ENCODE data around the gene MYLK2.
"Not testable (repeated sequence)": the region's sequence is repeated elsewhere in the genome, so short reads cannot be mapped to it uniquely, and the experiment has no call there.

The MYLK2 gene

GRCh38 chr20:31827059-31827458 is 7.9 kb downstream of the MYLK2 start:
- Histone ChIP-seq H3K27me3 (ENCODE audit: control insufficient read depth in 1 of 2, insufficient read depth in 2 of 2, low read length in 2 of 2) (peaks cover 0 to 7% of the 10 kb centered on the region in 2 donors), H3K4me3 (ENCODE audit: low read length in 2 of 2) (no peak overlapping the region), H3K4me1 (ENCODE audit: control insufficient read depth, insufficient read depth, low read length) (peaks cover 10% of the 10 kb centered on the region)

GRCh38 chr20:31828016-31828415 is 8.9 kb downstream of the MYLK2 start:
- not testable (repeated sequence) for H3K36me3 ChIP-seq (ENCODE audit: control insufficient read depth in 2 of 2, insufficient read depth in 2 of 2, low read length in 2 of 2); H3K27me3 ChIP-seq (ENCODE audit: control insufficient read depth in 1 of 2, insufficient read depth in 2 of 2, low read length in 2 of 2); H3K27ac ChIP-seq (ENCODE audit: low read length); H3K9me3 ChIP-seq (ENCODE audit: control insufficient read depth in 2 of 2, low read length in 2 of 2); H3K9ac ChIP-seq (ENCODE audit: low read length in 2 of 2); H3K4me1 ChIP-seq (ENCODE audit: control insufficient read depth, insufficient read depth, low read length); H3K4me3 ChIP-seq (ENCODE audit: low read length in 2 of 2)

More at GRCh38 chr20:31827059-31827458, 7.9 kb downstream of the MYLK2 start:
- H3K36me3 ChIP-seq (ENCODE audit: control insufficient read depth in 2 of 2, insufficient read depth in 2 of 2, low read length in 2 of 2): no peaks in the 10 kb centered on the region
- no peaks in the 10 kb centered on the region for H3K9me3 ChIP-seq (ENCODE audit: control insufficient read depth in 2 of 2, low read length in 2 of 2)
- H3K27ac ChIP-seq (ENCODE audit: low read length): no peak overlapping the region
- no peak overlapping the region for H3K9ac ChIP-seq (ENCODE audit: low read length in 2 of 2)

GRCh38 chr20:31829731-31830130 is 10.6 kb downstream of the MYLK2 start:
- H3K4me3 ChIP-seq (ENCODE audit: low read length in 2 of 2): no peak overlapping the region
- H3K27me3 ChIP-seq (ENCODE audit: control insufficient read depth in 1 of 2, insufficient read depth in 2 of 2, low read length in 2 of 2): peaks cover 0 to 4% of the 10 kb centered on the region in 2 donors
- H3K36me3 ChIP-seq (ENCODE audit: control insufficient read depth in 2 of 2, insufficient read depth in 2 of 2, low read length in 2 of 2): no peaks in the 10 kb centered on the region
- peaks cover 5% of the 10 kb centered on the region for H3K4me1 ChIP-seq (ENCODE audit: control insufficient read depth, insufficient read depth, low read length)
- no peaks in the 10 kb centered on the region for H3K9me3 ChIP-seq (ENCODE audit: control insufficient read depth in 2 of 2, low read length in 2 of 2)
- no peak overlapping the region for H3K27ac ChIP-seq (ENCODE audit: low read length)
- no peak overlapping the region for H3K9ac ChIP-seq (ENCODE audit: low read length in 2 of 2)

GRCh38 chr20:31830406-31830981 is 11.3 kb downstream of the MYLK2 start:
- no peaks in the 10 kb centered on the region for H3K9me3 ChIP-seq (ENCODE audit: control insufficient read depth in 2 of 2, low read length in 2 of 2)
- H3K27me3 ChIP-seq (ENCODE audit: control insufficient read depth in 1 of 2, insufficient read depth in 2 of 2, low read length in 2 of 2): peaks cover 0 to 3% of the 10 kb centered on the region in 2 donors
- no peak overlapping the region for H3K9ac ChIP-seq (ENCODE audit: low read length in 2 of 2)
- H3K4me1 ChIP-seq (ENCODE audit: control insufficient read depth, insufficient read depth, low read length): peaks cover 5% of the 10 kb centered on the region
- no peak overlapping the region for H3K27ac ChIP-seq (ENCODE audit: low read length)
- H3K4me3 ChIP-seq (ENCODE audit: low read length in 2 of 2): no peak overlapping the region
- no peaks in the 10 kb centered on the region for H3K36me3 ChIP-seq (ENCODE audit: control insufficient read depth in 2 of 2, insufficient read depth in 2 of 2, low read length in 2 of 2)

GRCh38 chr20:31831211-31831610 is 12.1 kb downstream of the MYLK2 start:
- H3K27me3 ChIP-seq (ENCODE audit: control insufficient read depth in 1 of 2, insufficient read depth in 2 of 2, low read length in 2 of 2): no peaks in the 10 kb centered on the region
- no peaks in the 10 kb centered on the region for H3K9me3 ChIP-seq (ENCODE audit: control insufficient read depth in 2 of 2, low read length in 2 of 2)
- H3K4me3 ChIP-seq (ENCODE audit: low read length in 2 of 2): no peak overlapping the region
- H3K36me3 ChIP-seq (ENCODE audit: control insufficient read depth in 2 of 2, insufficient read depth in 2 of 2, low read length in 2 of 2): no peaks in the 10 kb centered on the region
- no peak overlapping the region for H3K27ac ChIP-seq (ENCODE audit: low read length)
- H3K9ac ChIP-seq (ENCODE audit: low read length in 2 of 2): no peak overlapping the region
- H3K4me1 ChIP-seq (ENCODE audit: control insufficient read depth, insufficient read depth, low read length): peaks cover 12% of the 10 kb centered on the region

- H3K9me3 ChIP-seq (ENCODE audit: control insufficient read depth in 2 of 2, low read length in 2 of 2): no peaks in the 10 kb centered on the region
- no peak overlapping the region for H3K4me3 ChIP-seq (ENCODE audit: low read length in 2 of 2)
- H3K4me1 ChIP-seq (ENCODE audit: control insufficient read depth, insufficient read depth, low read length): peaks cover 16% of the 10 kb centered on the region
- no peaks in the 10 kb centered on the region for H3K36me3 ChIP-seq (ENCODE audit: control insufficient read depth in 2 of 2, insufficient read depth in 2 of 2, low read length in 2 of 2)
- no peak overlapping the region for H3K27ac ChIP-seq (ENCODE audit: low read length)
- no peaks in the 10 kb centered on the region for H3K27me3 ChIP-seq (ENCODE audit: control insufficient read depth in 1 of 2, insufficient read depth in 2 of 2, low read length in 2 of 2)
- no peak overlapping the region for H3K9ac ChIP-seq (ENCODE audit: low read length in 2 of 2)
Observed at GRCh38 chr20:31831771-31832306, 12.7 kb downstream of the MYLK2 start.

- Histone ChIP-seq H3K4me3 (ENCODE audit: low read length in 2 of 2) (no peak overlapping the region), H3K9ac (ENCODE audit: low read length in 2 of 2) (no peak overlapping the region), H3K4me1 (ENCODE audit: control insufficient read depth, insufficient read depth, low read length) (peaks cover 23% of the 10 kb centered on the region), H3K9me3 (ENCODE audit: control insufficient read depth in 2 of 2, low read length in 2 of 2) (no peaks in the 10 kb centered on the region), H3K27ac (ENCODE audit: low read length) (no peak overlapping the region), H3K36me3 (ENCODE audit: control insufficient read depth in 2 of 2, insufficient read depth in 2 of 2, low read length in 2 of 2) (no peaks in the 10 kb centered on the region), H3K27me3 (ENCODE audit: control insufficient read depth in 1 of 2, insufficient read depth in 2 of 2, low read length in 2 of 2) (no peaks in the 10 kb centered on the region)
Observed at GRCh38 chr20:31833130-31833930, 14.2 kb downstream of the MYLK2 start.

GRCh38 chr20:31833931-31834521 is 14.9 kb downstream of the MYLK2 start:
- H3K27ac ChIP-seq (ENCODE audit: low read length): no peak overlapping the region
- H3K9ac ChIP-seq (ENCODE audit: low read length in 2 of 2): no peak overlapping the region
- H3K4me3 ChIP-seq (ENCODE audit: low read length in 2 of 2): no peak overlapping the region
- H3K9me3 ChIP-seq (ENCODE audit: control insufficient read depth in 2 of 2, low read length in 2 of 2): no peaks in the 10 kb centered on the region
- H3K27me3 ChIP-seq (ENCODE audit: control insufficient read depth in 1 of 2, insufficient read depth in 2 of 2, low read length in 2 of 2): no peaks in the 10 kb centered on the region
- no peaks in the 10 kb centered on the region for H3K36me3 ChIP-seq (ENCODE audit: control insufficient read depth in 2 of 2, insufficient read depth in 2 of 2, low read length in 2 of 2)
- peaks cover 23% of the 10 kb centered on the region for H3K4me1 ChIP-seq (ENCODE audit: control insufficient read depth, insufficient read depth, low read length)

- H3K4me1 ChIP-seq (ENCODE audit: control insufficient read depth, insufficient read depth, low read length): peaks cover 23% of the 10 kb centered on the region
- H3K36me3 ChIP-seq (ENCODE audit: control insufficient read depth in 2 of 2, insufficient read depth in 2 of 2, low read length in 2 of 2): no peaks in the 10 kb centered on the region
- H3K4me3 ChIP-seq (ENCODE audit: low read length in 2 of 2): peak overlapping the region in 1 of 2 donors; percentile 15
- no peaks in the 10 kb centered on the region for H3K9me3 ChIP-seq (ENCODE audit: control insufficient read depth in 2 of 2, low read length in 2 of 2)
- H3K27ac ChIP-seq (ENCODE audit: low read length): peak overlapping the region; percentile 6
- no peak overlapping the region for H3K9ac ChIP-seq (ENCODE audit: low read length in 2 of 2)
- no peaks in the 10 kb centered on the region for H3K27me3 ChIP-seq (ENCODE audit: control insufficient read depth in 1 of 2, insufficient read depth in 2 of 2, low read length in 2 of 2)
Observed at GRCh38 chr20:31835554-31835953, 16.4 kb downstream of the MYLK2 start.

- Histone ChIP-seq H3K27ac (ENCODE audit: low read length) (peak overlapping the region; percentile 6), H3K36me3 (ENCODE audit: control insufficient read depth in 2 of 2, insufficient read depth in 2 of 2, low read length in 2 of 2) (no peaks in the 10 kb centered on the region), H3K9me3 (ENCODE audit: control insufficient read depth in 2 of 2, low read length in 2 of 2) (no peaks in the 10 kb centered on the region), H3K27me3 (ENCODE audit: control insufficient read depth in 1 of 2, insufficient read depth in 2 of 2, low read length in 2 of 2) (no peaks in the 10 kb centered on the region), H3K9ac (ENCODE audit: low read length in 2 of 2) (peak overlapping the region in 1 of 2 donors; percentile 21), H3K4me3 (ENCODE audit: low read length in 2 of 2) (peak overlapping the region in 1 of 2 donors; percentile 15), H3K4me1 (ENCODE audit: control insufficient read depth, insufficient read depth, low read length) (peaks cover 27% of the 10 kb centered on the region)
Observed at GRCh38 chr20:31835977-31836852, 17.1 kb downstream of the MYLK2 start.
